DND-41 (cell line): ENCODE measurements around the gene CTXN1.

Experiments
- ATAC-seq: fragments of 200-7000 bp; cut with Tn5 transposase; 3 replicates; pipeline ENCODE4 v1.9.1; 2021; ENCODE audit warnings: low read depth; ENCODE audit not compliant: insufficient read depth
- DNase-seq: peaks from one replicate; pipeline ENCODE4 v3.0.0-alpha.2; 2020
- H2AFZ ChIP-seq: 2 replicates; pipeline ENCODE4 v1.6.0; 2012; ENCODE audit warnings: low read depth, low read length
- H3K27ac ChIP-seq: 2 replicates; pipeline ENCODE4 v1.5.1; 2012; ENCODE audit warnings: low read length, inconsistent platforms
- H3K27me3 ChIP-seq: fragments of 200-600 bp; sonication (generic); 2 replicates; pipeline ENCODE4 v1.6.0; 2012; ENCODE audit warnings: low read length, mild to moderate bottlenecking, inconsistent platforms; ENCODE audit not compliant: insufficient read depth, poor library complexity
- H3K36me3 ChIP-seq: 2 replicates; pipeline ENCODE4 v1.5.1; 2012; ENCODE audit warnings: low read length, inconsistent platforms; ENCODE audit not compliant: insufficient read depth
- H3K4me1 ChIP-seq: 2 replicates; pipeline ENCODE4 v1.5.1; 2012; ENCODE audit warnings: mild to moderate bottlenecking, low read length; ENCODE audit not compliant: insufficient read depth
- H3K4me2 ChIP-seq: 2 replicates; pipeline ENCODE4 v1.6.0; 2012; ENCODE audit warnings: mild to moderate bottlenecking, moderate library complexity, low read length, inconsistent platforms; ENCODE audit not compliant: insufficient read depth
- H3K4me3 ChIP-seq, 2 experiments: fragments of 200-600 bp in 1 of 2; shearing (Covaris generic) in 1 of 2; 2 replicates each; pipeline ENCODE4 v1.5.1; 2012 to 2016; ENCODE audit warnings: inconsistent platforms in 2 of 2, low read length in 2 of 2, mild to moderate bottlenecking in 2 of 2, low read depth in 1 of 2, moderate library complexity in 1 of 2
- H3K79me2 ChIP-seq: 2 replicates; pipeline ENCODE4 v1.6.0; 2012; ENCODE audit warnings: low read length, inconsistent platforms; ENCODE audit not compliant: insufficient read depth
- H3K9ac ChIP-seq: 2 replicates; pipeline ENCODE4 v1.6.0; 2012; ENCODE audit warnings: low read depth, mild to moderate bottlenecking, inconsistent platforms, low read length, moderate library complexity
- H3K9me3 ChIP-seq: 2 replicates; pipeline ENCODE4 v1.5.1; 2012; ENCODE audit warnings: low read length, moderate library complexity, mild to moderate bottlenecking, inconsistent platforms; ENCODE audit not compliant: insufficient read depth, severe bottlenecking
- H4K20me1 ChIP-seq: 2 replicates; pipeline ENCODE4 v1.6.0; 2012; ENCODE audit warnings: low read length; ENCODE audit not compliant: insufficient read depth
- CTCF ChIP-seq: IDR thresholded peaks from 2 replicates; pipeline ENCODE4 v1.5.1; 2012; ENCODE audit warnings: borderline replicate concordance, low read length, moderate library complexity, mild to moderate bottlenecking; ENCODE audit not compliant: poor library complexity, severe bottlenecking; ENCODE audit errors: extremely low read depth
- EZH2 ChIP-seq: IDR thresholded peaks from 3 replicates; pipeline ENCODE4 v1.6.1; 2012; ENCODE audit warnings: borderline replicate concordance, low read depth, mild to moderate bottlenecking, moderate library complexity, low read length, inconsistent platforms; ENCODE audit not compliant: severe bottlenecking

Gene CTXN1

GRCh38 chr19:7926021-7926726 is at the start of gene CTXN1:
TSS of gene CTXN1 (minus strand) at chr19:7926135. CDS start at chr19:7925538, 597 bp downstream.
- Histone ChIP-seq H3K27me3 (no peaks in the 10 kb centered on the region), H3K9me3 (no peaks in the 10 kb centered on the region), H4K20me1 (peaks cover 49% of the 10 kb centered on the region), H3K79me2 (peaks cover 9% of the 10 kb centered on the region), H3K9ac (peak within 1 kb of the TSS; percentile 66), H3K4me1 (peaks cover 32% of the 10 kb centered on the region), H2AFZ (peak within 1 kb of the TSS; percentile 86), H3K27ac (peak within 1 kb of the TSS; percentile 74), H3K4me3 (peak within 1 kb of the TSS; percentile 49 to 65; a peak in 3 of 4 replicates), H3K36me3 (peaks cover 45% of the 10 kb centered on the region), H3K4me2 (peak within 1 kb of the TSS; percentile 99)
- DNase-seq (peak; percentile 86), ATAC-seq (peak; percentile 62)
- TF ChIP-seq EZH2 = no peak
- no peak for TF ChIP-seq CTCF

GRCh38 chr19:7975037-7975436 is 49.1 kb upstream of the CTXN1 start:
- Histone ChIP-seq H3K9me3 (no peaks in the 10 kb centered on the region), H4K20me1 (peaks cover 76% of the 10 kb centered on the region), H3K4me3 (no peak overlapping the region), H3K36me3 (peaks cover 92% of the 10 kb centered on the region), H2AFZ (no peak overlapping the region), H3K27me3 (no peaks in the 10 kb centered on the region), H3K27ac (no peak overlapping the region), H3K4me1 (no peaks in the 10 kb centered on the region), H3K79me2 (peaks cover 54% of the 10 kb centered on the region), H3K4me2 (no peak overlapping the region), H3K9ac (no peak overlapping the region)
- ATAC-seq (no peak), DNase-seq (no peak)
- TF ChIP-seq CTCF (no peak), EZH2 (no peak)

GRCh38 chr19:7973883-7974282 is 47.9 kb upstream of the CTXN1 start:
- peaks cover 71% of the 10 kb centered on the region for H4K20me1 ChIP-seq
- H3K9me3 ChIP-seq = no peaks in the 10 kb centered on the region
- DNase-seq (no peak), ATAC-seq (no peak)
- H3K79me2 ChIP-seq = peaks cover 48% of the 10 kb centered on the region
- no peak overlapping the region for H3K4me2 ChIP-seq
- H3K4me3 ChIP-seq = no peak overlapping the region
- no peaks in the 10 kb centered on the region for H3K27me3 ChIP-seq
- no peak overlapping the region for H3K9ac ChIP-seq
- no peak overlapping the region for H3K27ac ChIP-seq
- peaks cover 89% of the 10 kb centered on the region for H3K36me3 ChIP-seq
- TF ChIP-seq EZH2 (no peak), CTCF (no peak)
- H2AFZ ChIP-seq = no peak overlapping the region
- H3K4me1 ChIP-seq = no peaks in the 10 kb centered on the region
